ENCODE measurements around the gene CLNK. TPM values are rescaled to one million over a fixed set of nuclear protein-coding genes. Genes with fewer than 3 reads are reported as not detected.

CLNK gene
- polyA plus RNA-seq, 1 of the 3 experiments (the other 2 are of a cell fraction), result not detected

DNA sequence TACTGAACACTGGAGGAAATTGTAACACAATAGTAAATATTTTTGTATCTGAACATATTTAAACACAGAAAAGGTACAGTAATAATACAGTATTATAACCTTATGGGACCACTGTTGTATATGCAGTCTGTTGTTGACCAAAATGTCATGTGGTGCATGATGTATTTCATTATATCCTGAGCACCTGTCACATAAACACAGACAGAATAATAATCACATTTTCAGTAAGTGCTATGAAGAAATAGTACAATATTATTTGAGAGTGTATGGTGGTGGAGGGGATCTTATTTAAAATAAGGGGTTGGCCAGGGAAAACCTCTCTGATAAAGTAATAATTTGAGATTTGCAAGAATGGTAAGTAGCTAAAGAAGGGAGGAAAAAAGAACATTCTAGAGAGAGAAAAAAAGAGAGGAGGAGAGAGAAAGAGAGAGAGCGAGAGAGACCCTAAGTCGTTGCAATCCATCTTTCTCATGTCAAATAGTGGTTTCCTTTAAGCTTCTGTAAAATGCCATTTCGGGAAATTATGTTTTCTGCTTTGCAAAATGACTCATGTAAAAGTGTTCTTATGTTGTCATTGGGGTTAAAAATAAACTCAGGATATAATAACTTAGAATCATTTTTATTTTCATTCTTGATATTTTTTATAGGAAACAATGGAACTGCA lies 19.3 kb upstream of the CLNK start:
- ChIA-PET POLR2A (no interaction called here), CTCF (no interaction called here)
- Histone ChIP-seq H3K79me2 (ENCODE audit: insufficient read depth) (no peaks in the 10 kb centered on the region), H3K9me2 (no peaks in the 10 kb centered on the region), H3F3A (replicated peaks; ENCODE audit: insufficient read depth) (no peaks in the 10 kb centered on the region), H3K27me3 (ENCODE audit: insufficient read depth) (no peaks in the 10 kb centered on the region), H3K4me2 (no peak overlapping the region), H3K4me3 (ENCODE audit: low read depth in 2 of 2, low read length in 1 of 2) (no peak overlapping the region), H3K36me3 (replicated peaks in 1 of 2; ENCODE audit: control insufficient read depth in 1 of 2, insufficient read depth in 2 of 2, low read length in 1 of 2) (no peaks in the 10 kb centered on the region), H3K9me3 (no peaks in the 10 kb centered on the region), H2AFZ (ENCODE audit: low read depth) (no peak overlapping the region), H3K27ac (ENCODE audit: low read depth in 2 of 2, low read length in 1 of 2) (no peak overlapping the region), H3K4me1 (ENCODE audit: control insufficient read depth in 1 of 2, insufficient read depth in 2 of 2, low read depth in 1 of 2, low read length in 1 of 2) (no peaks in the 10 kb centered on the region), H3K9ac (no peak overlapping the region), H4K20me1 (ENCODE audit: insufficient read depth) (no peaks in the 10 kb centered on the region)
- 3% methylated on average over 3 of the region's 3 CpGs for WGBS (ENCODE audit: low lambda C conversion rate)
- DNase-seq, result no peak
- TF ChIP-seq CHD2 (IDR thresholded peaks at IDR 0.05; ENCODE audit: low read length, partially characterized antibody), result no peak
- TF ChIP-seq, protein P1, sequence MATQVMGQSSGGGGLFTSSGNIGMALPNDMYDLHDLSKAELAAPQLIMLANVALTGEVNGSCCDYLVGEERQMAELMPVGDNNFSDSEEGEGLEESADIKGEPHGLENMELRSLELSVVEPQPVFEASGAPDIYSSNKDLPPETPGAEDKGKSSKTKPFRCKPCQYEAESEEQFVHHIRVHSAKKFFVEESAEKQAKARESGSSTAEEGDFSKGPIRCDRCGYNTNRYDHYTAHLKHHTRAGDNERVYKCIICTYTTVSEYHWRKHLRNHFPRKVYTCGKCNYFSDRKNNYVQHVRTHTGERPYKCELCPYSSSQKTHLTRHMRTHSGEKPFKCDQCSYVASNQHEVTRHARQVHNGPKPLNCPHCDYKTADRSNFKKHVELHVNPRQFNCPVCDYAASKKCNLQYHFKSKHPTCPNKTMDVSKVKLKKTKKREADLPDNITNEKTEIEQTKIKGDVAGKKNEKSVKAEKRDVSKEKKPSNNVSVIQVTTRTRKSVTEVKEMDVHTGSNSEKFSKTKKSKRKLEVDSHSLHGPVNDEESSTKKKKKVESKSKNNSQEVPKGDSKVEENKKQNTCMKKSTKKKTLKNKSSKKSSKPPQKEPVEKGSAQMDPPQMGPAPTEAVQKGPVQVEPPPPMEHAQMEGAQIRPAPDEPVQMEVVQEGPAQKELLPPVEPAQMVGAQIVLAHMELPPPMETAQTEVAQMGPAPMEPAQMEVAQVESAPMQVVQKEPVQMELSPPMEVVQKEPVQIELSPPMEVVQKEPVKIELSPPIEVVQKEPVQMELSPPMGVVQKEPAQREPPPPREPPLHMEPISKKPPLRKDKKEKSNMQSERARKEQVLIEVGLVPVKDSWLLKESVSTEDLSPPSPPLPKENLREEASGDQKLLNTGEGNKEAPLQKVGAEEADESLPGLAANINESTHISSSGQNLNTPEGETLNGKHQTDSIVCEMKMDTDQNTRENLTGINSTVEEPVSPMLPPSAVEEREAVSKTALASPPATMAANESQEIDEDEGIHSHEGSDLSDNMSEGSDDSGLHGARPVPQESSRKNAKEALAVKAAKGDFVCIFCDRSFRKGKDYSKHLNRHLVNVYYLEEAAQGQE (IDR thresholded peaks at IDR 0.05; ENCODE audit: low read depth, low read length), result no peak
- no peak for TF ChIP-seq TCF12 (IDR thresholded peaks at IDR 0.05)
- no peak for TF ChIP-seq FOSL2 (IDR thresholded peaks at IDR 0.05; ENCODE audit: borderline replicate concordance, low read depth)
- no peak for TF ChIP-seq FOXJ3 (CRISPR knock-in tag; IDR thresholded peaks at IDR 0.05)
- no peak for TF ChIP-seq RCOR1 (IDR thresholded peaks at IDR 0.05; ENCODE audit: low read length)
- TF ChIP-seq MXI1 (IDR thresholded peaks at IDR 0.05; ENCODE audit: low read depth, low read length), result no peak
- TF ChIP-seq NRF1 (IDR thresholded peaks at IDR 0.05; ENCODE audit: low read depth, low read length), result no peak
- TF ChIP-seq TEAD4 (IDR thresholded peaks at IDR 0.05; ENCODE audit: borderline replicate concordance, insufficient read depth), result no peak
- TF ChIP-seq SMC3 (IDR thresholded peaks at IDR 0.05; ENCODE audit: low read depth, low read length), result no peak

DNA sequence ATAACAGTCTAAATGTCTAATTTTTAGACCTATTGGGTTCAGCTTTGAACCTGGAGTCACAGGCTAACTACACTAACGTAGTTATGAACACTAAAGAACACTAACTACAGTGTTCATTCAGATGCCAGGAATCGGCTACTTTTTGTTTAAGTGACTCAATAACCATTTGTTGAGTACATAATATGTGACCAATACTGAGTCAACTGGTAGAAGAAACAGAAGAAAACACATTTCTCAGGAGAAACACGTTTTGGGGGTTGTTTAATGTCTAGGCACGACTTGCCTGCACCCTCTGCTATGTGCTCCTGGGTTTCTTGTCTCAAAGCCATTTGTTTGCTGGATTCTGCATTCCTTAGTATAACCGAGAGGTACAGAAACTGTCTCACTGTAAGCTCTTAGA lies 18.6 kb upstream of the CLNK start:
- Histone ChIP-seq H3K27me3 (ENCODE audit: insufficient read depth) (no peaks in the 10 kb centered on the region), H3K9me3 (no peaks in the 10 kb centered on the region), H3K79me2 (ENCODE audit: insufficient read depth) (no peaks in the 10 kb centered on the region), H3K9me2 (no peaks in the 10 kb centered on the region), H4K20me1 (ENCODE audit: insufficient read depth) (no peaks in the 10 kb centered on the region), H3K9ac (no peak overlapping the region), H3K27ac (ENCODE audit: low read depth in 2 of 2, low read length in 1 of 2) (no peak overlapping the region), H3K36me3 (replicated peaks in 1 of 2; ENCODE audit: control insufficient read depth in 1 of 2, insufficient read depth in 2 of 2, low read length in 1 of 2) (no peaks in the 10 kb centered on the region), H3F3A (replicated peaks; ENCODE audit: insufficient read depth) (no peaks in the 10 kb centered on the region), H3K4me2 (no peak overlapping the region), H3K4me3 (ENCODE audit: low read depth in 2 of 2, low read length in 1 of 2) (no peak overlapping the region), H3K4me1 (ENCODE audit: control insufficient read depth in 1 of 2, insufficient read depth in 2 of 2, low read depth in 1 of 2, low read length in 1 of 2) (no peaks in the 10 kb centered on the region), H2AFZ (ENCODE audit: low read depth) (no peak overlapping the region)
- ChIA-PET POLR2A (no interaction called here), CTCF (no interaction called here)
- 3% methylated on average over 5 of the region's 5 CpGs for WGBS (ENCODE audit: low lambda C conversion rate)
- TF ChIP-seq EP300 (IDR thresholded peaks at IDR 0.05; ENCODE audit: borderline replicate concordance in 1 of 2, low read depth in 1 of 2, low read length in 1 of 2), result no peak
- TF ChIP-seq, protein P2, sequence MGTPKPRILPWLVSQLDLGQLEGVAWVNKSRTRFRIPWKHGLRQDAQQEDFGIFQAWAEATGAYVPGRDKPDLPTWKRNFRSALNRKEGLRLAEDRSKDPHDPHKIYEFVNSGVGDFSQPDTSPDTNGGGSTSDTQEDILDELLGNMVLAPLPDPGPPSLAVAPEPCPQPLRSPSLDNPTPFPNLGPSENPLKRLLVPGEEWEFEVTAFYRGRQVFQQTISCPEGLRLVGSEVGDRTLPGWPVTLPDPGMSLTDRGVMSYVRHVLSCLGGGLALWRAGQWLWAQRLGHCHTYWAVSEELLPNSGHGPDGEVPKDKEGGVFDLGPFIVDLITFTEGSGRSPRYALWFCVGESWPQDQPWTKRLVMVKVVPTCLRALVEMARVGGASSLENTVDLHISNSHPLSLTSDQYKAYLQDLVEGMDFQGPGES (IDR thresholded peaks at IDR 0.05; ENCODE audit: low read depth, low read length), result no peak
- TF ChIP-seq, protein P3, sequence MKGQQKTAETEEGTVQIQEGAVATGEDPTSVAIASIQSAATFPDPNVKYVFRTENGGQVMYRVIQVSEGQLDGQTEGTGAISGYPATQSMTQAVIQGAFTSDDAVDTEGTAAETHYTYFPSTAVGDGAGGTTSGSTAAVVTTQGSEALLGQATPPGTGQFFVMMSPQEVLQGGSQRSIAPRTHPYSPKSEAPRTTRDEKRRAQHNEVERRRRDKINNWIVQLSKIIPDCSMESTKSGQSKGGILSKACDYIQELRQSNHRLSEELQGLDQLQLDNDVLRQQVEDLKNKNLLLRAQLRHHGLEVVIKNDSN (IDR thresholded peaks at IDR 0.05; ENCODE audit: borderline replicate concordance, low read depth), result no peak
- DNase-seq, result no peak
